Measurements from ENCODE around the gene SUN5.
"Not testable (repeated sequence)": the region's sequence is repeated elsewhere in the genome, so short reads cannot be mapped to it uniquely, and the experiment has no call there.

The SUN5 gene, protein sequence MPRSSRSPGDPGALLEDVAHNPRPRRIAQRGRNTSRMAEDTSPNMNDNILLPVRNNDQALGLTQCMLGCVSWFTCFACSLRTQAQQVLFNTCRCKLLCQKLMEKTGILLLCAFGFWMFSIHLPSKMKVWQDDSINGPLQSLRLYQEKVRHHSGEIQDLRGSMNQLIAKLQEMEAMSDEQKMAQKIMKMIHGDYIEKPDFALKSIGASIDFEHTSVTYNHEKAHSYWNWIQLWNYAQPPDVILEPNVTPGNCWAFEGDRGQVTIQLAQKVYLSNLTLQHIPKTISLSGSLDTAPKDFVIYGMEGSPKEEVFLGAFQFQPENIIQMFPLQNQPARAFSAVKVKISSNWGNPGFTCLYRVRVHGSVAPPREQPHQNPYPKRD

DNA sequence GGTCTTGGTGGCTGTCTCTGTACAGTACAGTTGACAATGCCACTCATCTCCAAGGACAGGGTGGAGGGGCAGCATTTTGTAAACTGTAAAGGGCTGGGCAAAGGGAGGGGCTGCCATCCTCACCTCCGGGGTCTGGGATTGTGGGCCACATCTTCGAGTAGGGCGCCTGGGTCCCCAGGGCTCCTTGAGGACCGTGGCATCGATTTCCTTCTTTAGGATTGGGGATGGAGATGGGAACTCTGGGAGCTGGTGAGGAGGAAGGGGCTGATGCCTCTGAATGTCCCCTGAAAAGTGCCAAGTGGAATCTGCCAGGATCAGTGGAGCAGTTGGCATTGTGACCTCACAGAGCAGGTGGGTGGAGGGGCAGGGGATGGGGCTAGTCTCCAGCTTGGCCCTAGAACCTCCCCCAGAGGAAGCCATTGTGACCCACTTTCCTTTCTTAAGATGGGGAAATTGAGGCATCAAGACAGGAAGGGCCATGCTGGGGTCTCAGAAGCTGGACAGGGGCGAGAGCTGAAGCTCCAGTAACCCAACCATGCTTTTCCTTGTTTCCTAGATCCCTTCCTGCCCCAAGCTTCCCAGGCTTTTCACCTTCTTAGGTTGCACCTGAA, at the start of gene SUN5:
Gene SUN5, minus strand, starts transcription at position 293 of the 611 bp plus-strand sequence. Its CDS starts 93 bp downstream, at position 200.
- no peak for DNase-seq

DNA sequence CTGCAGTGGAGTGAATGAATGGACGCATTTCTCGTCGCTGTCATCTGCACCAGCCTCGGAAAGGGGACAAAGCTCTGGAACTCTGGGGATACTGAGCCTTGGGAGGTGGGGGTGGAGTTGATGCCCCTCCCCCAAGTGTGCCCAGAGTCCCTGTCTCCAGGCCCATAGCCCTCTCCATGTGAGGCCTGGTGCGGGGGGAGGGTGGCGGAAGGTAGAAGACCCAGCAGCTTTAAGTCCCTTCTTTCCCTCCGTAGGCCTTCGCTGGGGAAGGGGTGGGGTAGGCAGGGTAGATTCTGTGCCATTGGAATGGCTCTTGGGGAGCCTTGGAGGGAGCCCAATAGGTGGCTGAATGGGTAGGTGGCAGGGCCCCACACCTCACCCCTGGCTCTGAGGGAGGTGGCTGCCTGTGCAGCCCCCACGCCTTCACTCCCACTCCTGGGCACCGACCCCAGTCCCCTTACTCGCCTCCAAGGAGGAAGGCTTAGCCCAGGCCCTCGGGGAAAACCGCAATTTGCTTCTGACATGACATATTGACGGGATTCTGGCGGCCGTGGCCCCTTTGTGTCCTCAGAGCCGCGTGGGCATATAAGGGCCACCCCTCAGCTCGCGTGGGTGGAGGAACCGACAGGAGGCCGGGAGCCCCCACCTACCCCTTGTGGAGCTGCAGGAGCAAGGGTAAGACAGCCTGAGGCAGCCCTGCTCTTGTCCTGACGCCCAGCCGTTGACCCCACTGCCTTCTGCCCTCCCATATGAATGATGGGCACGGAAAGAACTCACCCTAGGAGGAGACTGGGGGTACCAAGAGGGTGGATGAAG, 49.3 kb upstream of the SUN5 start, which contains the start of gene BPIFB3:
Gene BPIFB3, plus strand, starts transcription at position 613 of the 816 bp plus-strand sequence. CDS start 1,533 bp downstream, outside the sequence.
- DNase-seq: no peak

DNA sequence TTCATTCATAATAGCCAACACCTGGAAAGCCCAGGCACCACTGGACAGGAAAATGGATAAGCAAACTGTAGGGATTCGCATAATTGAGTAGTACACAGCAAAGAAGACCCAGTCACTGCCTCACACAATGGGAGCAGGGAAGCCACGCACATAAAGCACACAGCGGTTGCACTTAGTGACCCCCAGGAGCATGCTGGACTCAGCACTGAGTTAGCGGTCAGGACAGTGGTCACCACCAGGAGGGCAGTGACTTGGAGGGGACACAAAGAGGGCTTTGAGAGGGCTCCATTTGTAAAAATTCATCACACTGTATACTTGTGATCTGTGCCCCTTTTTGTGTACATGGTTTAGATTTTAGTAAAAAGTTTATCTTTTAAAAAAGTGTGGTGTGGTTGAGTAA, 47.1 kb upstream of the SUN5 start:
- no peak for DNase-seq

DNA sequence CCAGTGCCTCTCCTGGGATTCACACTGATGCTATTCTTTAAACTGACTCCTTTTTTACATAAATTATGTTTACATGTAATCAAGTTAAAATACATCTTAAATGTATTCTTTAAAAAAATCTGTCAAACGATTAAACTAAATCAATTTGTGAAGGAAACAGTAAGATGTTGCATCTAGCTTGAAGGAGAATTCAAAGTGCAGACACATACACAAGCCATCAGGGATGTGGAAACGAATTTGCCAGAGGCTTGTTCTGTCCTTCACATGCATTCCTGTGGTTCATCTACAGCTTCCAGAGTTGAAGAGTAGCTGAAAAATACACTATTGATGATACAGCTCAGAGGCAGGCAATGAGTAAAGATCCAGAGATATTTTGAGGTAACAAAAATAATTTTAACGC, 42.2 kb upstream of the SUN5 start:
- no peak for DNase-seq

DNA sequence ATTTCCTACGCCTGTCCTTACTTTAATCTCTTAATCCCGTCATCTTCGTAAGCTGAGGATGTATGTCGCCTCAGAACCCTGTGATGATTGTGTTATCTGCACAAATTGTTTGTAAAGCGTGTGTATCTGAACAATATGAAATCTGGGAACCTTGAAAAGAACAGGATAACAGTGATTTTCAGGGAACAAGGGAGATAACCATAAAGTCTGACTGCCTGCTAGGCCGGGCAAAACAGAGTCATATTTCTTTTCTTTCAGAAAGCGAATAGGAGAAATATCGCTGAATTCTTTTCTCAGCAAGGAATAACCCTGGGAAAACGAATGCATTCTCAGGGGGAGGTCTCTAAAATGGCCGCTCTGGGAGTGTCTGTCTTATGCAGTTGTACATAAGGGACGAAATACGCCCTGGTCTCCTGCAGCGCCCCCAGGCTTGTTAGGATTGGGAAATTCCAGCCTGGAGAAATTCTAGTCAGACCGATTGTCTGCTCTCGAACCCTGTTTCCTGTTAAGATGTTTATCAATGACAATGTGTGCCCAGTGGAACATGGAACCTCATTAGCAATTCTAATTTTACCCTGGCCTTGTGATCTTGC, 41.0 kb upstream of the SUN5 start:
- DNase-seq: not testable (repeated sequence)

DNA sequence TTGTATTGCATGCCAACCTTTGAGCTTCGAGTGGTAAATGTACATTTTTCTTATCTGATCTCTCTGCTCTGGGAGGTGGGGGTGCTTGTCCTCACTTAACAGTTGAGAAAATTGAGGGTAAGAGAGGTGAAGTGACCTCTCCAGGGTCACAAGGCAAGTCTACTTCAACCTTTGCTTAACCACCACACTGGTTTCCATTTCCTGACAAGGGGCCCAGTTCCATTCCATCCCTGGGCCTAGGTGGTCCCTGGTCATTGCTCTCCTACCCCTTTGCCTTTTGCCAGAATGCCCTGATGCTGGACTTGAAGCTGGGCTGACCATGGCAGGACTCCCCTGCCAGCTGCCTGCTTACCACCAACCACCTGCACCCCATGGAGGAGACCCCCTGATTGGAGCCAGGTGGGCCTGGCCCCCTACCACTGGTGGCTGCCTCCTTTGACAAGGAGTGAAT, 39.5 kb upstream of the SUN5 start:
- no peak for DNase-seq

DNA sequence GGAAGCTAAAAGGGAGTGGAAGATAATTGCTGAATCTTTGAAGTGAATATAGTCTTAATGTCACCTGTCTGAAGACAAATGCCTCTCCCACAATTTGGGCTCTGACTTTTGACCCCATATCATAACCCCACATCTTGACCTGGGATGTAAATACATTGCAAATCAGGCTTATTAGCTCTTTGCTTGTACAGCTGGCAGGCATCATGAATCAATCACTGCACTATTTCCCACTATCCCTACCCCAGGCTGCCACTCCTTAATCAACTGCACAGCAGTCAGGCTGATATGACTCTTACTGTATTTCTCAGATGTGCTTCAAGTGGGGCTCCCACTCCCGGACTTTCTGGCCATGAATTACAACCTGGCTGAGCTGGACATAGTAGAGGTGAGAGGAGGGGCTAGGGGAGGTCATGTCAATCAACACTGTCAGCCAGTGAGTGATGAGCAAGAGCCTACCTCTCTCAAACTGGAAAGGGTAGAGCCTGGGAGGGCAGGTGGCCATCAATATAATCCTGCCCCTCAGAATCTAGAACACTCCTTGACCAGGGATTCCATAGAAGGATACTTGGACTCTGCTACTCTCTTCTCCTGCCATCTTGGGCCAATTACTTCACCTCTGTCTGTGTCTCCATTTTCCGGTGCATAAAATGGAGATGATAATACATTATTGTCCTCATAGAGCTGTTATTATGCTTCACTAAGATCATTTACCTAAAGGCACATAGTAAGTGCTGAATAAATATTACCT, 38.9 kb upstream of the SUN5 start:
- DNase-seq: no peak

DNA sequence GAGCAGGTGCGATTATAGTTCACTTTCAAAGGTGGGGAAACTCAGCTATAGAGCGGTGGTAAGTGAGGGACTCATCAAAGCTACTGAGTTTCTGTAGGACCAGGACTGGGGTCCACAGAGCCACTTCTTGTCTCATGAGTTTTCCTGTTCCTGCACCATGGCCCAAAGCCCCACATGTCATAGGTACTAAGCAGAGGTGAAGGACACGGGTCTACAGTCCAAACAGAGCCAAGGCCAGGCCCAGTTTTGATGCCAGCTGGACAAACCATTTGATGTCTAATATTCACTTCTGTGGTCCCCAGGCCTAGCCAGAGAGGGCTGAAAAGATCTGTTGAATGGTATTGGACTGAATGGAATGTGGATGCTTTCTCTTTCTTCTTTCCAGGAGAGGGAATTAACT, 38.2 kb upstream of the SUN5 start:
- no peak for DNase-seq

DNA sequence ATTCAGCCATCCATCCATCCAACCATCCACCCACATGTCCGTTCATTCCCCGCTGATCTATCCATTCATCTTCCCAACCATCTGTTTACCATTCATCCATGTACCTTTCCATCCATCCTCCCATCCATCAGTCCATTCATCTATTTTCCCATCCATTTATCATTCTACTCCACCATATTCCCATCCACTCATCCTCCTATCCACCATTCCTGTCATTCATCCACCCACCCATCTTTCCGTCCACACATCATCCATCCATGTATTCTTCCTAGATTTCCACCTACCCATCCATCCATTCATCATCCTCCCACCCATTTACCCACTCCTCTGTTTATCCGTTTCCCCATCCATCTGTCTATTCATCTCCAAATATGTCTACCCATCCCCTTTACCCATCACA, 34.0 kb upstream of the SUN5 start:
- DNase-seq: no peak

DNA sequence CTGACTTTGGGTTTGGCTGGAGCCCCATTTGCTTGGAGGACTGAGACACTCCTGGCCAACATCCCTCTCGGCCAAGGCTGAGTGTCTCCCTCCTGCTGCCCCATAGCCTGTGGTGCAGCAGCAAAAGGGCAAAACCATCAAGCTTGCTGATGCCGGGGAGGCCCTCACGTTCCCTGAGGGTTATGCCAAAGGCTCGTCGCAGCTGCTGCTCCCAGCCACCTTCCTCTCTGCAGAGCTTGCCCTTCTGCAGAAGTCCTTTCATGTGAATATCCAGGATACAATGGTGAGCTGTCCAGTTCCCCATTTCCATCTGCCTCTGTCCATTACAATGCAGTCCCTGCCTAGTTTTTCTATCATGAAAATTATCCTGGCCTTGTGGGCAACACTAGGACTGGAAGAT, 33.2 kb upstream of the SUN5 start:
- no peak for DNase-seq

DNA sequence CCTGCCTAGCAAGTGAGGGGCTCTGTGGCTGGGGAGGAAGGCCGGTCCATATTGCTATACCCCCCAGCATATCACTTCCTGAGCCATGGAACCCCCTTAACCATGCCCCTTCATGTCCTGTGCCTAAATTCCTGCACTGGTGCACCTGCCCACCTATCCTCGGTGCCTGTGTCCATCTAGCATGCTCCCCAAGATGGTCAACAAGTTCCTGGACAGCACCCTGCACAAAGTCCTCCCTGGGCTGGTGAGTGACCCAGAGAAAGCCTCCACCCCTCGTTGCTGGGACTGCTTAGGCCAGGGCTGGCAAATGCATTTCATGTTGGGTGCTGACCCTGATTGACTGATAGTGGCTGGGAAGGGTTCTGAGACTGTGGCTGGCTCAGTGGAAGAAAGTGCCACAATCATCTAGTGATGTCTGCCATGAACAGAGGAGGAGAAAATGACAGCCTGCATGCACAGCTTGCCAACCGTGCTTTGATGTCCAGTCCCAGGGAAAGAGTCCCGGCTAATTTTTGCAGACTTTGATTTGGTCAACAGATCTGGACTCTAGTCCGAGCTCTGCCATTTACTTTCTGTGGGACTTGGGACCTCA, 30.8 kb upstream of the SUN5 start:
- no peak for DNase-seq

DNA sequence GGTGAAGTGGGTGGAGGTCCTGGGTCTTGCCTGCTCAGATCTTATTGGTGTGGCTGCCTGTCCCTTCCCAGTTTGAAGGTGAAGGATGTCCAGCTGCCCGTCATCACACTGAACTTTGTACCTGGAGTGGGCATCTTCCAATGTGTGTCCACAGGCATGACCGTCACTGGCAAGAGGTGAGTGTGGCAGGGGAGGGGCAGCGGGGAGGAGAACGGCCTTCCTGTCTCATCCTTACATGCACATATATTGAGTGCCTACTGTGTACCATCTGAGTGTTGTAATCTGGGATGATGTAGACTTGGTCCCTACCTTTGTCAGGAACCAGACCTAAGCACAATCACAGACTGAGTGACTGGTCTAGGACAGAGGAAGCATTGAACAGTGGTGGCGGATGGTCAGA, 29.9 kb upstream of the SUN5 start:
- DNase-seq: no peak

DNA sequence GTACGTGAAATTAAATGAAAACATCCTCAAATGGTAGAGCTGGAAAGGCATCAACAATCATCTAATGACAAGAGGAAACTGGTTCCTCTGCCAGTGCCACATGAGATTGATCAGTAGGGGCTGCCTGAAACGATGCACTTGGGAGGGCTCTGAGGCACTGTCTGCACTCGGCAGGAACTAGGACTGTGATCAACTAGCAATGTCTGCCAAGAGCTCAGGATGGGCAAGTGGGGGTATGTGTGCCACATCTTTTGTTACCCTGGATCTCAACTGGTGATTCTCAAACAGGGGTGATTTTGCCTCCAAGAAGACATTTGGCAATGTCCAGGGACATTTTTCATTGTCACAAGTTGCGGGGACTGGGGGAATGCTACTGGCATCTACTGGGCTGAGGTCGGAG, 29.1 kb upstream of the SUN5 start:
- no peak for DNase-seq

DNA sequence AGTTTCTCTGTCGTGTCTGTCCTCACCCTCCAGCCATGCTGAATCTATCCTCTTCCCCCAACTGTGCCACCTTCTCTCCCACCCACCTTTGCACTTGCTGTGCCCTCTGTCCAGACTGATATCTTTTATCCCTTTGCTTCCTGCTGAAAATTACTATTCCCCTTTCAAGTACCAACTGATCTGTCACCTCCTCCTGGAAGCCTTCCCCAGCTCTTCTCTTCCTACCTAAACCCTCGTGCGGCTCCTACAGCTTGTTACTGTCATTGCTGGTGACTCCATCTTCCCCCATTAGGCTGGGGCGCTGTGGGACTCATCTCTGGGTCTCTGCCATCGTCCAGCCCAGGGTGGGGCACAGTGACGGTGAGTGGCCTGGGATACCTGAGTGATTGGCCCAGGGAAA, 28.3 kb upstream of the SUN5 start:
- DNase-seq: no peak

DNA sequence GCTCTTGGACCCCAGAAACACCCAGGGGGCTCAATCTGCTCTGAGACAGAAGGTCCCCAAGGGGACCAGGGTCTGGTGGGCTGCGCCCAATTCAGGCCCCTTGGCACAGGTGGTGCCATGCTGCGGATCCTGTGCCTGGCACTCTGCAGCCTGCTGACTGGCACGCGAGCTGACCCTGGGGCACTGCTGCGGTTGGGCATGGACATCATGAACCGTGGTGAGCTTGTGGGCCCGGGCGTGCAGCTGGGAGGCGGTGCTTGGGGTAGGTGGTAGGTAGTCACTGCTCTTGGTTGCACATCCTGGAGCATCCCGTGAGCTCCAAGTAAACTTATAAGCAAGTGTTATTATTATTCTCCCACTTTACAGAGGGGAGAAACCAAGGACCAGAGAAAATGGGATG, 27.3 kb upstream of the SUN5 start, which contains the start of gene BPIFB6:
Gene BPIFB6, plus strand, starts transcription at position 118 of the 400 bp plus-strand sequence. Its CDS starts 0 bp downstream, at position 118.
- DNase-seq: no peak

DNA sequence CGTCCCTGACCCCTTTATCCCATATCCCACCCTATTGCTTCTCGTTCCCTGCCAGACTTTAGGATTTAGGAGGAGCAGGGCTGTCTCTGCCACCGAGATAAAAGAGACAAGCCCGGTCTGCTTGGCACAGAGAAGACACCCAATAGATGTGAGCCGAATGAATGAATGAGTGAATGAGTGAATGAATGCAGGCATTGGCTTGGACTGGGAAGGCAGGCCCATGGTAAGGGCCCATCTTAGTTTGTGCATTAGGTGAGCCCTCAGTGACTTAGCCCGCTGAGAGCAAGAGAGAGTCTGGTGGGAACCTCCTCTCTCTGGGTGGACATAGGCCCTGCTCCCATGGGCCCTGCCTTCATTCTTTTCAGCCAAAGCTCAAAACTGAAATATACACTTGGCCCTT, 26.3 kb upstream of the SUN5 start:
- no peak for DNase-seq

DNA sequence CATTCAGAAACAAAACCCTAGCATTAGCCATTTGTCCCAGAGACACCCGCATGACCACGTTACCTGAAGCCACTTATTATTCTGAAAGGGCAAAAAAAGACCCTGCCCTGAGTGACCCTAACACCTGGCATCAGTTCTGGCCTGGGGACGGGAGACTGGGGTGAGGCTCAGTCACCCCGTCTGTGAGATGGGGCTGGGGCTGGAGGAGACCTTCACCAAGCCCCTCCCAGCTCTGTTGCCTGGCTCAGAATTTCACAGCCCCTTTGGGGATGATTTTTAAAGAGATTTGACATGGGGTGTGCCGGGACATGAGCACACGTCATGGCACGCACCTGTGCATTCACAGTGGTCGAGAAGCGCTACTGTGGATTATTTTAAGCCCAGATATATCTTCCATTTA, 25.8 kb upstream of the SUN5 start:
- no peak for DNase-seq

DNA sequence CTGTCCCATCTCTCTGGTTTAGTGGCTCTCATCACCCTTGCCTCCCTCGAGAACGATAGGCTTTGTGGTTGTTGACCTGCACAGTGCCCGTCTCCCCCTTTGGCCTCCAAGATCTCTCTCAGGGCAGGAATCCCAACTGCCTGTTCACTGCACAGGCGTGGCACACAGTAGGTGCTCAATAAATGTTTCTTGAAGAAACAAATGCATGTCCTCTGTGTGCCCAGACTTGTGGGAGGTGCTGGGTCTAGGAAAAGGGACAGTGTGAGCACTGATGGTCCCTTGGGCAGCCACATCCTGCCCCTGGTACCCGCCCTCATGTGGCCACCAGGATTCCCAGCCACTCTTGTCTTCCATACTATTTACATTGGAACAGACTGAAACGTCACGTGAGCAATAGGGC, 24.6 kb upstream of the SUN5 start:
- no peak for DNase-seq

DNA sequence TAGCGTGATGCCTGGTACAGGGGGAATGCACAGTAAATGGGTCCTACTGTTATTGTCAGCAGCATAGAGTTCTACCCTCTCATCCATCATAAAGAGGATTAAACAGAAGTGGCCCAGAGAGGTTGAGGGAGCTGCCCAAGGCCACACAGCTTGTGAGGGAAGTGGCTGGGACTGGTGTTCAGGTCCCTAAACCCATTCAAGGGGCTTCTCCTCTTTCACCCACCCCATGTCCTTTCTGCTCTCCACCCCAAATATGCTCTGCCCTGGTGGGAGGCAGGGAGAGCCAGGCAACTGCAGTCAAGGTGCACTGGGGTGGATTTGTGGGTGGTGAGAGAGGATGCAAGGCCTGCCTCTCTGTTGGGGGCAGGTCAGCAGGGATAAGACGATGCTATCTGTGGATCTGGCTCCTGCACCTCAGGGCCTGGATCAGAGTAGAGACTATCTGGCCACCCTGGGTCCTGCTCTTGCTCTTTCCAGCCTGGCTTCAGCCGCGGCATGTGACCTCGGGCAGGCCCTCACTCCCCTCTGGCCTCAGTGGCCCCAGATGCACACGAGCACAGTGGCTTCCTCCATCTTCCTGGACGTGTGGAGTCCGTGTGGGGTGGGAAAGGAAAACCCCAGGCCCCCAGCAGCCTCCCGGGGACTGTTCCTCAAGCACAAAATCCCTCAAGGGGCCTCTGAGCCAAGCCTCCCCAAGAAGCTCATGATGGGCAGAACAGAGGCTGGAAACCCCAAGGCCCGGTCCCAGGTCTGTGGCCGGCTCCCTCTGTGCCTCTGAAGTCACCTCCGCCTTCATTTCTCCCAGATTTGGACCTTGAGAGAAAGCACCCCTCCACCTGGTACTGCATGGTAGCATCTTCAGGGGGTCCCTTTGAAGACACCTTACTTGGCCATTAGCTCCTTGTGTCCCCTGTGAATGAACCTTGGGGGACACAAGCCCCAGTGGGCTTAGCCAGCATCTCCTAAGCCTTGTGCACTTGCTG, 23.8 kb upstream of the SUN5 start:
- DNase-seq: no peak
